Measurements from ENCODE around the gene COL25A1.
"Not testable (repeated sequence)": the region's sequence is repeated elsewhere in the genome, so short reads cannot be mapped to it uniquely, and the experiment has no call there.

The COL25A1 gene

GRCh38 chr4:108946237-108946636, 356.2 kb downstream of the COL25A1 start:
- TF ChIP-seq CTCF (conservative IDR thresholded peaks at IDR 0.05; ENCODE audit: low read depth, low read length): no peak
- no peak for DNase-seq (ENCODE audit: low read depth)

GRCh38 chr4:108943976-108944591, 358.4 kb downstream of the COL25A1 start:
- no peak overlapping the region for H3K4me3 ChIP-seq (ENCODE audit: low read length)
- TF ChIP-seq CTCF (conservative IDR thresholded peaks at IDR 0.05; ENCODE audit: low read depth, low read length): no peak
- no peak for DNase-seq (ENCODE audit: low read depth)

More at GRCh38 chr4:108946237-108946636, 356.2 kb downstream of the COL25A1 start:
- no peak overlapping the region for H3K4me3 ChIP-seq (ENCODE audit: low read length)

GRCh38 chr4:108943371-108943770, 359.1 kb downstream of the COL25A1 start:
- no peak for DNase-seq (ENCODE audit: low read depth)
- no peak overlapping the region for H3K4me3 ChIP-seq (ENCODE audit: low read length)
- TF ChIP-seq CTCF (conservative IDR thresholded peaks at IDR 0.05; ENCODE audit: low read depth, low read length): no peak

- no peak for DNase-seq (ENCODE audit: low read depth)
- H3K4me3 ChIP-seq (ENCODE audit: low read length): no peak overlapping the region
- no peak for TF ChIP-seq CTCF (conservative IDR thresholded peaks at IDR 0.05; ENCODE audit: low read depth, low read length)
Measured at GRCh38 chr4:108941904-108942430, 360.5 kb downstream of the COL25A1 start.

GRCh38 chr4:108940634-108941033, 361.8 kb downstream of the COL25A1 start:
- H3K4me3 ChIP-seq (ENCODE audit: low read length): no peak overlapping the region
- TF ChIP-seq CTCF (conservative IDR thresholded peaks at IDR 0.05; ENCODE audit: low read depth, low read length): no peak
- no peak for DNase-seq (ENCODE audit: low read depth)

- no peak for DNase-seq (ENCODE audit: low read depth)
- TF ChIP-seq CTCF (conservative IDR thresholded peaks at IDR 0.05; ENCODE audit: low read depth, low read length): no peak
- no peak overlapping the region for H3K4me3 ChIP-seq (ENCODE audit: low read length)
Measured at GRCh38 chr4:108940149-108940548, 362.3 kb downstream of the COL25A1 start.

- DNase-seq (ENCODE audit: low read depth): no peak
- TF ChIP-seq CTCF (conservative IDR thresholded peaks at IDR 0.05; ENCODE audit: low read depth, low read length): no peak
- no peak overlapping the region for H3K4me3 ChIP-seq (ENCODE audit: low read length)
Measured at GRCh38 chr4:108937066-108937465, 365.4 kb downstream of the COL25A1 start.

GRCh38 chr4:108933925-108934324, 368.5 kb downstream of the COL25A1 start:
- H3K4me3 ChIP-seq (ENCODE audit: low read length); DNase-seq (ENCODE audit: low read depth): not testable (repeated sequence)
